IPS-20b (cell line): ENCODE data around the gene LIMK1.

ENCODE experiments used
- H3K27ac ChIP-seq: one replicate; pipeline ENCODE4 v1.5.1; 2013; ENCODE audit warnings: low read length
- H3K27me3 ChIP-seq: 2 replicates; pipeline ENCODE4 v1.6.1; 2013; ENCODE audit warnings: mild to moderate bottlenecking, low read length, inconsistent platforms; ENCODE audit not compliant: insufficient read depth
- H3K36me3 ChIP-seq: 2 replicates; pipeline ENCODE4 v1.6.1; 2013; ENCODE audit warnings: low read depth, mild to moderate bottlenecking, inconsistent platforms, low read length, moderate library complexity; ENCODE audit not compliant: insufficient read depth
- H3K4me1 ChIP-seq: 2 replicates; pipeline ENCODE4 v1.6.1; 2013; ENCODE audit warnings: mild to moderate bottlenecking, control low read depth, inconsistent platforms, low read length, moderate library complexity; ENCODE audit not compliant: insufficient read depth
- H3K4me3 ChIP-seq: 2 replicates; pipeline ENCODE4 v1.5.1; 2013; ENCODE audit warnings: mild to moderate bottlenecking, low read length, inconsistent platforms
- H3K9ac ChIP-seq: 2 replicates; pipeline ENCODE4 v1.6.1; 2013; ENCODE audit warnings: low read depth, mild to moderate bottlenecking, inconsistent platforms, low read length, moderate library complexity
- H3K9me3 ChIP-seq: 2 replicates; pipeline ENCODE4 v1.6.1; 2013; ENCODE audit warnings: mild to moderate bottlenecking, low read depth, low read length, inconsistent platforms; ENCODE audit not compliant: insufficient read depth

Gene LIMK1

GRCh38 chr7:74058486-74058885 lies 25.1 kb upstream of the LIMK1 start:
- Histone ChIP-seq H3K9ac (no peak overlapping the region), H3K27ac (no peak overlapping the region), H3K4me1 (no peaks in the 10 kb centered on the region), H3K9me3 (no peaks in the 10 kb centered on the region), H3K36me3 (no peaks in the 10 kb centered on the region), H3K4me3 (no peak overlapping the region), H3K27me3 (no peaks in the 10 kb centered on the region)

DNA sequence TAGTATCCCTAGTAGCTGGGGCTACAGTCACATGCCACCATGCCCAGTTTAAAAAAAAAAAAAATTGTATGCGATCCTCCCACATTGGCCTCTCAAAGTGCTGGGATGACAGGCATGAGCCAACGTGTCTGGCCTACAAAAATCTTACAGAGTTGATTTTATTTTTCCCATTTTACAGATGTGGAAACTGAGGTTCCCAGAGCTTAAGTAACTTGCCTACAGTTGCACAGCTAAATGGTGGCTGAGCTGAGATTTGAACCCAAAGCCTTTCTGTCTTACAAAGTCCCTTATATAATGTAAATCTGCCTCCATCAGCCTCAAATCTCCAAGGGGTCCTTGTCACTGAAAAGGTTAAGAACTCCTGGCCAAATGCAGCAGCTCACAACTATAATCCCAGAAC lies 24.6 kb upstream of the LIMK1 start:
- H3K27me3 ChIP-seq, result no peaks in the 10 kb centered on the region
- H3K27ac ChIP-seq, result no peak overlapping the region
- H3K9ac ChIP-seq, result no peak overlapping the region
- no peaks in the 10 kb centered on the region for H3K9me3 ChIP-seq
- no peaks in the 10 kb centered on the region for H3K36me3 ChIP-seq
- no peaks in the 10 kb centered on the region for H3K4me1 ChIP-seq
- no peak overlapping the region for H3K4me3 ChIP-seq

GRCh38 chr7:74059681-74060588 lies 23.7 kb upstream of the LIMK1 start:
- no peaks in the 10 kb centered on the region for H3K4me1 ChIP-seq
- H3K27me3 ChIP-seq, result no peaks in the 10 kb centered on the region

DNA sequence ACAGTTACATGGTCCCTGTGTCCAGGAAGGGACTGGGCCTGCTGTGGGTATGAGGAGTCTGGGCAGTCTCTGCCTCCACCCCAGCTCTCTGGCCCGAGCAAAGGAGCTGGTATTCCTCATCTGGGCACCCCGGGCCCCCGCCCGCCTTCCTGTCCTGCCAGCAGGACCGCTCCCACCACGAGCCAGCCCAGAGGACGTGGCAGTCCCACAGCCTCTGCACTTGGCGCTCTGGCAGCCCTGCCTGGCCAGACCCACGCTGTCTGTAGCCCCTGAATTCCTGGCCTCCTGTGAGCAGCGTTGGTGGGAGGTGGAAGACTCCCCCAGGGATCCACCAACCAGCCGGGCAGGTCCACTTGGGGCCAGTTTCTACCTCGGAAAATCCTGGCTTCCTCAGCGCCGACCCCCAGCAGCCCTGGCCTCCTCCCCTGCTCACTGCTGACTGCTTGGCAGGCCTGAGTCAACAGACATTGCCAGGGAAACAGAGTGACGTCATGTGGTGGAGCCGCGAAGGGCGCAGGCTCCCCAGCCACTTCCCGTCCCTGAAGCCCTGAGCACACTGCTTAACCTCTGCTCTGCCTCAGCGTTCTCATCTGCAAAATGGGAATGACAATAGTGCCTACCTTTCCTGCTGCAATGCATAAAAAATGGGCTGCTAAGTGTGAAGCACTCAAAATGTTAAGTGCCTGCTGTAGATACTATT lies 21.6 kb upstream of the LIMK1 start:
- Histone ChIP-seq H3K27ac (no peak overlapping the region), H3K4me3 (no peak overlapping the region), H3K27me3 (no peaks in the 10 kb centered on the region), H3K9ac (no peak overlapping the region), H3K9me3 (no peaks in the 10 kb centered on the region), H3K4me1 (no peaks in the 10 kb centered on the region), H3K36me3 (no peaks in the 10 kb centered on the region)

More at GRCh38 chr7:74059681-74060588, 23.7 kb upstream of the LIMK1 start:
- H3K9ac ChIP-seq, result no peak overlapping the region
- no peak overlapping the region for H3K4me3 ChIP-seq
- H3K27ac ChIP-seq, result no peak overlapping the region
- no peaks in the 10 kb centered on the region for H3K9me3 ChIP-seq
- no peaks in the 10 kb centered on the region for H3K36me3 ChIP-seq

- Histone ChIP-seq H3K27ac (no peak overlapping the region), H3K9me3 (no peaks in the 10 kb centered on the region), H3K9ac (no peak overlapping the region), H3K27me3 (no peaks in the 10 kb centered on the region), H3K4me1 (no peaks in the 10 kb centered on the region), H3K36me3 (no peaks in the 10 kb centered on the region), H3K4me3 (no peak overlapping the region)
Measured at GRCh38 chr7:74063223-74063641, 20.4 kb upstream of the LIMK1 start.

GRCh38 chr7:74063646-74064045 lies 20.0 kb upstream of the LIMK1 start:
- H3K36me3 ChIP-seq, result no peaks in the 10 kb centered on the region
- no peaks in the 10 kb centered on the region for H3K9me3 ChIP-seq
- no peaks in the 10 kb centered on the region for H3K27me3 ChIP-seq
- no peak overlapping the region for H3K27ac ChIP-seq
- no peaks in the 10 kb centered on the region for H3K4me1 ChIP-seq
- H3K4me3 ChIP-seq, result no peak overlapping the region
- H3K9ac ChIP-seq, result no peak overlapping the region

- H3K9ac ChIP-seq, result no peak overlapping the region
- no peak overlapping the region for H3K27ac ChIP-seq
Measured at GRCh38 chr7:74064696-74065095, 18.9 kb upstream of the LIMK1 start.

DNA sequence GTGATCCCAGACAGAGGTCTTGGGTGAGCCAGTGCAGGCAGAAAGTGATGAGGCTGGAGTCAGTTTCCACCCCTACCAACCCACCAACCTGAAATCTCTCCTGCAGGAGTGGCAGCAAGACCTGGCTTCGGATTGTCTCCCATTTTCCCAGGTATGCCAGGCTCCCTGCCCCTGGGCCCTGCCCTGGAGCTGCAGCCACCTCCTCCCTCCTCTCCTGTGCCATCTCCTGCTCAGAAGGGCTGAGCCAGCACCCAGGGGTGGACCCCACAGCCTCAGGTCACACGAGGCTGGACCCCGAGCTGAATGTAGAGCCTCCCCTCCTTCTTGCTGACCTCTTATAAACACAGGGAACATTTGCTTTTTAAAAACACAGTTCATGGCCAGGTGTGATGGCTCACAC lies 17.0 kb upstream of the LIMK1 start:
- Histone ChIP-seq H3K36me3 (no peaks in the 10 kb centered on the region), H3K9me3 (no peaks in the 10 kb centered on the region), H3K27me3 (no peaks in the 10 kb centered on the region), H3K9ac (no peak overlapping the region), H3K4me1 (no peaks in the 10 kb centered on the region), H3K27ac (no peak overlapping the region), H3K4me3 (no peak overlapping the region)

More at GRCh38 chr7:74064696-74065095, 18.9 kb upstream of the LIMK1 start:
- no peaks in the 10 kb centered on the region for H3K36me3 ChIP-seq
- H3K4me1 ChIP-seq, result no peaks in the 10 kb centered on the region
- H3K9me3 ChIP-seq, result no peaks in the 10 kb centered on the region
- no peak overlapping the region for H3K4me3 ChIP-seq
- no peaks in the 10 kb centered on the region for H3K27me3 ChIP-seq

- Histone ChIP-seq H3K27ac (no peak overlapping the region), H3K4me1 (no peaks in the 10 kb centered on the region)
Measured at GRCh38 chr7:74068378-74069085, 15.1 kb upstream of the LIMK1 start.

DNA sequence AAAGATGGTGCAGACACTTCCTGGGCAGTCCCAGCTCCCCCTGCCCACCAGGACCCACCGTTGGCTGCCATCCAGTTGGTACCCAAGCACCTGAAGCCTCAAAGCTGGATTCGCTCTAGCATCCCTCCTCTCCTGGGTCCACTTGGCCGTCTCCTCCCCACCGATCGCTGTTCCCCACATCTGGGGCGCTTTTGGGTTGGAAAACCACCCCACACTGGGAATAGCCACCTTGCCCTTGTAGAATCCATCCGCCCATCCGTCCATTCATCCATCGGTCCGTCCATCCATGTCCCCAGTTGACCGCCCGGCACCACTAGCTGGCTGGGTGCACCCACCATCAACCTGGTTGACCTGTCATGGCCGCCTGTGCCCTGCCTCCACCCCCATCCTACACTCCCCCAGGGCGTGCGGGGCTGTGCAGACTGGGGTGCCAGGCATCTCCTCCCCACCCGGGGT lies 14.5 kb upstream of the LIMK1 start:
- Histone ChIP-seq H3K36me3 (no peaks in the 10 kb centered on the region), H3K27ac (no peak overlapping the region), H3K4me3 (no peak overlapping the region), H3K9ac (no peak overlapping the region), H3K27me3 (no peaks in the 10 kb centered on the region), H3K4me1 (no peaks in the 10 kb centered on the region), H3K9me3 (no peaks in the 10 kb centered on the region)

More at GRCh38 chr7:74068378-74069085, 15.1 kb upstream of the LIMK1 start:
- Histone ChIP-seq H3K9ac (no peak overlapping the region), H3K27me3 (no peaks in the 10 kb centered on the region), H3K9me3 (no peaks in the 10 kb centered on the region), H3K4me3 (no peak overlapping the region), H3K36me3 (no peaks in the 10 kb centered on the region)

GRCh38 chr7:74069790-74070618 lies 13.6 kb upstream of the LIMK1 start:
- no peaks in the 10 kb centered on the region for H3K36me3 ChIP-seq
- no peaks in the 10 kb centered on the region for H3K4me1 ChIP-seq

More at GRCh38 chr7:74069790-74070618, 13.6 kb upstream of the LIMK1 start:
- H3K27ac ChIP-seq, result no peak overlapping the region
- no peak overlapping the region for H3K9ac ChIP-seq
- H3K27me3 ChIP-seq, result no peaks in the 10 kb centered on the region
- H3K4me3 ChIP-seq, result no peak overlapping the region
- no peaks in the 10 kb centered on the region for H3K9me3 ChIP-seq
